ENCODE results near the gene PHLDA2.

Gene PHLDA2

GRCh38 chr11:2929950-2930703 lies 907 bp upstream of the PHLDA2 start:
- no peak for DNase-seq (ENCODE audit: low read depth)

- peak; percentile 27 for DNase-seq (ENCODE audit: low read depth)
Measured at GRCh38 chr11:2929531-2929949, 320 bp upstream of the PHLDA2 start.

- DNase-seq (ENCODE audit: low read depth), result no peak
Measured at GRCh38 chr11:2927851-2928604, 1.2 kb downstream of the PHLDA2 start.

- DNase-seq (ENCODE audit: low read depth), result no peak
Measured at GRCh38 chr11:2927121-2927800, 2.0 kb downstream of the PHLDA2 start.

GRCh38 chr11:2926611-2927051 lies 2.6 kb downstream of the PHLDA2 start:
- DNase-seq (ENCODE audit: low read depth), result no peak

- no peak for DNase-seq (ENCODE audit: low read depth)
Measured at GRCh38 chr11:2924821-2925675, 4.2 kb downstream of the PHLDA2 start.

GRCh38 chr11:2924381-2924780 lies 4.8 kb downstream of the PHLDA2 start:
- DNase-seq (ENCODE audit: low read depth), result no peak

GRCh38 chr11:2923446-2924375 lies 5.5 kb downstream of the PHLDA2 start:
- DNase-seq (ENCODE audit: low read depth), result no peak

GRCh38 chr11:2922655-2923054 lies 6.6 kb downstream of the PHLDA2 start:
- no peak for DNase-seq (ENCODE audit: low read depth)

GRCh38 chr11:2921742-2922493 lies 7.3 kb downstream of the PHLDA2 start:
- DNase-seq (ENCODE audit: low read depth), result no peak

GRCh38 chr11:2921261-2921660 lies 8.0 kb downstream of the PHLDA2 start:
- no peak for DNase-seq (ENCODE audit: low read depth)

GRCh38 chr11:2920343-2920742 lies 8.9 kb downstream of the PHLDA2 start:
- DNase-seq (ENCODE audit: low read depth), result no peak

GRCh38 chr11:2919837-2920236 lies 9.4 kb downstream of the PHLDA2 start:
- no peak for DNase-seq (ENCODE audit: low read depth)

GRCh38 chr11:2919188-2919587 lies 10.0 kb downstream of the PHLDA2 start:
- DNase-seq (ENCODE audit: low read depth), result no peak

GRCh38 chr11:2917842-2918490 lies 11.3 kb downstream of the PHLDA2 start:
- no peak for DNase-seq (ENCODE audit: low read depth)

- DNase-seq (ENCODE audit: low read depth), result no peak
Measured at GRCh38 chr11:2916892-2917645, 12.2 kb downstream of the PHLDA2 start.

GRCh38 chr11:2916114-2916891 lies 12.9 kb downstream of the PHLDA2 start:
- DNase-seq (ENCODE audit: low read depth), result no peak

GRCh38 chr11:2915473-2915872 lies 13.7 kb downstream of the PHLDA2 start:
- DNase-seq (ENCODE audit: low read depth), result no peak
